NCI-H2107 treated with DMSO at 0.1 percent for 48 hours (cell line): ENCODE results near the gene F10.

Source experiments
- DNase-seq: peaks from one replicate; lab custom pipeline; 2025; ENCODE audit not compliant: unreplicated experiment; lab: John Stamatoyannopoulos, UW

The F10 gene

GRCh38 chr13:113166681-113167080 lies 44.1 kb downstream of the F10 start:
- no peak for DNase-seq

- no peak for DNase-seq
Measured at GRCh38 chr13:113167155-113167554, 44.6 kb downstream of the F10 start.

GRCh38 chr13:113167575-113167974 lies 45.0 kb downstream of the F10 start:
- DNase-seq: no peak

GRCh38 chr13:113168211-113168610 lies 45.6 kb downstream of the F10 start:
- DNase-seq: no peak

- no peak for DNase-seq
Measured at GRCh38 chr13:113169277-113170272, 47.0 kb downstream of the F10 start.

GRCh38 chr13:113170511-113170910 lies 47.9 kb downstream of the F10 start:
- no peak for DNase-seq

GRCh38 chr13:113171250-113172125 lies 48.9 kb downstream of the F10 start:
- no peak for DNase-seq

GRCh38 chr13:113172419-113172926 lies 49.9 kb downstream of the F10 start:
- DNase-seq: no peak

- DNase-seq: no peak
Measured at GRCh38 chr13:113176280-113176679, 53.7 kb downstream of the F10 start.

- no peak for DNase-seq
Measured at GRCh38 chr13:113176822-113177221, 54.2 kb downstream of the F10 start.

- no peak for DNase-seq
Measured at GRCh38 chr13:113178070-113178895, 55.7 kb downstream of the F10 start.

- no peak for DNase-seq
Measured at GRCh38 chr13:113178896-113179167, 56.2 kb downstream of the F10 start.

- no peak for DNase-seq
Measured at GRCh38 chr13:113179374-113180230, 57.0 kb downstream of the F10 start.

- DNase-seq: no peak
Measured at GRCh38 chr13:113182046-113182445, 59.4 kb downstream of the F10 start.

GRCh38 chr13:113183450-113184129 lies 61.0 kb downstream of the F10 start:
- DNase-seq: no peak

GRCh38 chr13:113184568-113185440 lies 62.2 kb downstream of the F10 start:
- DNase-seq: no peak

- DNase-seq: no peak
Measured at GRCh38 chr13:113186061-113186900, 63.7 kb downstream of the F10 start.

- no peak for DNase-seq
Measured at GRCh38 chr13:113187263-113187669, 64.7 kb downstream of the F10 start.
